GM12878 (cell line): ENCODE data around the gene FBN2.

Source experiments
- GABPA ChIP-seq: IDR thresholded peaks from 2 replicates; pipeline ENCODE4 v1.6.1; 2014; ENCODE audit warnings: antibody characterized with exemption, low read depth, mild to moderate bottlenecking, inconsistent platforms
- SUPT20H ChIP-seq: IDR thresholded peaks from 2 replicates; pipeline ENCODE4 v1.6.1; 2011; ENCODE audit warnings: low read depth, mild to moderate bottlenecking, low read length, moderate library complexity, borderline replicate concordance; ENCODE audit not compliant: control insufficient read depth
- ZZZ3 ChIP-seq: IDR thresholded peaks from 2 replicates; pipeline ENCODE4 v1.6.1; 2011; ENCODE audit warnings: low read depth; ENCODE audit not compliant: control insufficient read depth, insufficient read length
- TF ChIP-seq, protein P1 (sequence below), 3 experiments: IDR thresholded peaks in 2 of 3; conservative IDR thresholded peaks in 1 of 3; 2 replicates each; pipeline ENCODE4 v1.5.1; 2011; ENCODE audit warnings: low read depth in 3 of 3, low read length in 3 of 3, mild to moderate bottlenecking in 3 of 3, control low read depth in 2 of 3, moderate library complexity in 2 of 3, inconsistent platforms in 1 of 3, mixed read lengths in 1 of 3; ENCODE audit not compliant: control insufficient read depth in 2 of 3, insufficient read depth in 1 of 3; ENCODE audit errors: extremely low read depth in 1 of 3

- TF ChIP-seq, protein P1, sequence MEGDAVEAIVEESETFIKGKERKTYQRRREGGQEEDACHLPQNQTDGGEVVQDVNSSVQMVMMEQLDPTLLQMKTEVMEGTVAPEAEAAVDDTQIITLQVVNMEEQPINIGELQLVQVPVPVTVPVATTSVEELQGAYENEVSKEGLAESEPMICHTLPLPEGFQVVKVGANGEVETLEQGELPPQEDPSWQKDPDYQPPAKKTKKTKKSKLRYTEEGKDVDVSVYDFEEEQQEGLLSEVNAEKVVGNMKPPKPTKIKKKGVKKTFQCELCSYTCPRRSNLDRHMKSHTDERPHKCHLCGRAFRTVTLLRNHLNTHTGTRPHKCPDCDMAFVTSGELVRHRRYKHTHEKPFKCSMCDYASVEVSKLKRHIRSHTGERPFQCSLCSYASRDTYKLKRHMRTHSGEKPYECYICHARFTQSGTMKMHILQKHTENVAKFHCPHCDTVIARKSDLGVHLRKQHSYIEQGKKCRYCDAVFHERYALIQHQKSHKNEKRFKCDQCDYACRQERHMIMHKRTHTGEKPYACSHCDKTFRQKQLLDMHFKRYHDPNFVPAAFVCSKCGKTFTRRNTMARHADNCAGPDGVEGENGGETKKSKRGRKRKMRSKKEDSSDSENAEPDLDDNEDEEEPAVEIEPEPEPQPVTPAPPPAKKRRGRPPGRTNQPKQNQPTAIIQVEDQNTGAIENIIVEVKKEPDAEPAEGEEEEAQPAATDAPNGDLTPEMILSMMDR (IDR thresholded peaks at IDR 0.05 in 2 of 3, conservative IDR thresholded peaks at IDR 0.05 in 1 of 3; ENCODE audit: control insufficient read depth in 2 of 3, extremely low read depth in 1 of 3, insufficient read depth in 1 of 3, low read depth in 3 of 3, low read length in 3 of 3), result no peak
- TF ChIP-seq GABPA (no peak), SUPT20H (no peak), ZZZ3 (no peak)
These were observed 67.4 kb downstream of the FBN2 start for GRCh38 chr5:128470663-128471062.
